Kidney epithelial cell (primary cell): ENCODE measurements around the gene NPC2. TPM values are rescaled to one million over a fixed set of nuclear protein-coding genes. Genes with fewer than 3 reads are reported as not detected.
A peak's percentile ranks its signal among the peaks of the same experiment; 100 is the strongest.
"Not testable (repeated sequence)": the region's sequence is repeated elsewhere in the genome, so short reads cannot be mapped to it uniquely, and the experiment has no call there.

Experiments used
- DNase-seq: peaks from one replicate; pipeline ENCODE4 v3.0.0-alpha.2; 2010; ENCODE audit warnings: low read depth
- H3K27me3 ChIP-seq: 2 replicates; pipeline ENCODE4 v1.6.0; 2011; ENCODE audit warnings: low read length; ENCODE audit not compliant: control insufficient read depth, insufficient read depth
- H3K36me3 ChIP-seq: 2 replicates; pipeline ENCODE4 v1.5.1; 2011; ENCODE audit warnings: low read length; ENCODE audit not compliant: control insufficient read depth, insufficient read depth
- H3K4me3 ChIP-seq: 2 replicates; pipeline ENCODE4 v1.5.1; 2011; ENCODE audit warnings: low read depth, mild to moderate bottlenecking, control low read depth, low read length
- total RNA-seq: library from RNA; depleted of rRNA; stranded (reverse); fragments of >200 nt; gene quantifications from 2 replicates; pipeline ENCODE4 v1.2.3, GENCODE V29; 2015
- TF ChIP-seq, protein P1 (sequence below): IDR thresholded peaks from 2 replicates; pipeline ENCODE4 v1.5.1; 2011; ENCODE audit warnings: mild to moderate bottlenecking, moderate library complexity, low read length, control low read depth, inconsistent platforms; ENCODE audit not compliant: insufficient read depth, poor library complexity, severe bottlenecking

Gene NPC2
- 349 and 415 TPM in 2 replicates for total RNA-seq

DNA sequence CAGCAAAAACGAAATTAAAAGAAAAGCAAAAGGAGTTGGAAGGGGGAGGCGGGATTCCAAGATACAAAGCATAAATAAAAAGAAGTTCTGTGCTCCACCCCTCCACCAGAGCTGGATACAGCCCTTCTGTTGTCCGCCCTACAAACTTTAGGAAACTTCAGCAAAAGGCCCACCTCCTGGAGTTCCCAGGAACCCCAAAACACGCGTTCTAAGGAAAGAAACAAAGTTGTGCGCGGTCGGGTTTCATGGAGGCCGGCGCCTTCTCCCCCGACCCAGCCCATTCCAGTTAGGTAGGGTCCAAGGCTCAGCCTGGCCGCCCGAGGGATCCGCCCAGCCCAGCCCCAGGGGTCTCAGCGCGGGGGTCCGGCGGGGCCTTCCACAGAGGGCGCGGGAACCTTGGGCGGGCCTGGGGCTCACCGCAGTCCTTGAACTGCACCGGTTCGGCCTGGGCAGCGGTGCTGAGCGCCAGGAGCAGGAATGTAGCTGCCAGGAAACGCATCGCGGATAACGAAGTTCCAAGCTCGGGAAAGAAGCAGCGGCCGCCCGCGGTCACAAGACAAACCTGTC, at the start of gene NPC2:
Gene NPC2 (minus strand): TSS at position 530 of the 567 bp plus-strand sequence. CDS start 31 bp downstream, at position 499.
- Histone ChIP-seq H3K4me3 (peak within 1 kb of the TSS; percentile 100), H3K27me3 (no peaks in the 10 kb centered on the region), H3K36me3 (no peaks in the 10 kb centered on the region)
- TF ChIP-seq, protein P1, sequence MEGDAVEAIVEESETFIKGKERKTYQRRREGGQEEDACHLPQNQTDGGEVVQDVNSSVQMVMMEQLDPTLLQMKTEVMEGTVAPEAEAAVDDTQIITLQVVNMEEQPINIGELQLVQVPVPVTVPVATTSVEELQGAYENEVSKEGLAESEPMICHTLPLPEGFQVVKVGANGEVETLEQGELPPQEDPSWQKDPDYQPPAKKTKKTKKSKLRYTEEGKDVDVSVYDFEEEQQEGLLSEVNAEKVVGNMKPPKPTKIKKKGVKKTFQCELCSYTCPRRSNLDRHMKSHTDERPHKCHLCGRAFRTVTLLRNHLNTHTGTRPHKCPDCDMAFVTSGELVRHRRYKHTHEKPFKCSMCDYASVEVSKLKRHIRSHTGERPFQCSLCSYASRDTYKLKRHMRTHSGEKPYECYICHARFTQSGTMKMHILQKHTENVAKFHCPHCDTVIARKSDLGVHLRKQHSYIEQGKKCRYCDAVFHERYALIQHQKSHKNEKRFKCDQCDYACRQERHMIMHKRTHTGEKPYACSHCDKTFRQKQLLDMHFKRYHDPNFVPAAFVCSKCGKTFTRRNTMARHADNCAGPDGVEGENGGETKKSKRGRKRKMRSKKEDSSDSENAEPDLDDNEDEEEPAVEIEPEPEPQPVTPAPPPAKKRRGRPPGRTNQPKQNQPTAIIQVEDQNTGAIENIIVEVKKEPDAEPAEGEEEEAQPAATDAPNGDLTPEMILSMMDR, result no peak
- DNase-seq, result no peak

DNA sequence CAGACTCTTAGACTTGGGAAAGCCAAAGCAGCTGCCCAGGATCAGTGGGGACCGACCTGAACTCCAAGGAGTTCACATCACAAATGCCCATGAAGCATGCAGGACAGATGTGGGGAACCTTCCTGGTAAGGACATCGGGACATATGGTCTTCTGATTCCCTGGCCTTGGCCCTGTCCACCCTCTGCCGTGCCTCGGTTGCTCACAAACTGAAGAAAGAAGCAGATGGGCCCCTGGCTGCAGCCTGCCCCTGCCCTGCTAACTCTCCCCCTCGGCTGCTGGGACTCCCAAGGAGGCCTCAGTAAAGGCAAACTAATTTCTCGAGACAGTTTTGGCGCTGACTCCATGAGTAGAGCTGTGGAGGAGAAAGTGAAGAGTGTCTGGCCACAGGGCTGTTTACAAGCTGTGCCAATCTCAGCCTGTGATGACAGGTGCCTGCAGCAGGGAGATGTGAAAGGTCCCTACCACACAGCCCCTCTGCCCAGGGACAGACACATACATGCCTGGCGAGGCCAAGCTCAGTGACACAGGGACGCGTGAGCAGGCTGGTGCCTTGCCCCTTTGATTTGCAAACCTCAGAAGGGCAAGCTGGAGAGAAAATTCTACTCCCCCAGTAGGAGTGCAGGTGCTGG, 49.1 kb upstream of the NPC2 start:
- no peaks in the 10 kb centered on the region for H3K27me3 ChIP-seq

DNA sequence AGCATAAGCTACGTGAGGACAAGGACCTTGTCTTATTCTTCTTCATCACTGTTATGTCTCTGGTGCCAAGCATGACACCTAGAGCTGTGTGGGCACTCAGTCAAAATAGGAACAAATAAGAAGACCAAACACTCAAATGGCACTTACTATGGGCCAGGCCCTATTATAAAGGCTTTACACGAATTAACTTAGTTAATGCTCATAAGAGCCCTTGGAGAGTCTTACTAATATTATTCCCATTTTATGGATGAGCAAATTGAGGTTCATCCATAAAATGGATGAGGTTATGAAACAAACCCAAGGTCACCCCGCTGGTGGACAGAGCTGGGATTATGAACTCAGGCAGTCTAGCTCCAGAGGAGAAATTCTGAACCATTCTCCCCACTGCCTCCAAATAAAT, 48.1 kb upstream of the NPC2 start:
- Histone ChIP-seq H3K36me3 (no peaks in the 10 kb centered on the region), H3K27me3 (no peaks in the 10 kb centered on the region), H3K4me3 (no peak overlapping the region)
- DNase-seq, result no peak
- TF ChIP-seq, protein P1, result no peak

More for the DNA sequence above, 49.1 kb upstream of the NPC2 start:
- Histone ChIP-seq H3K36me3 (no peaks in the 10 kb centered on the region), H3K4me3 (no peak overlapping the region)
- DNase-seq, result no peak
- TF ChIP-seq, protein P1, result no peak

DNA sequence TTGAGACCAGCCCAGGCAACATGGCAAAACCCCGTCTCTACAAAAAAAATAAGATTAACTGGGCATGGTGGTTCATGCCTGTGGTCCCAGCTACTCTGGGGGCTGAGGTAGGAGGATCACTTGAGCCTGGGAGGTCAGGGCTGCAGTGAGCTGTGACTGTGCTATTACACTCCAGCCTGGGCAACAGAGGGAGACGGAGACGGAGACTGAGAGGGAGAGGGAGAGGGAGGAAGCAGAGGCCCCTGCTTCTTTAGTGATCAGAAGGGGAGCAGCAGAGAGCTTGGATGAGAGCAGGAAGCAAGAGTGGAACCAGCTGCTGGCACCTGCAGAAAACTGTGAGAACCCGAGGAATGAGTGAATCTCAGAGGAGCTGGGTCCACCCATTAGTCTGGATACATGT, 46.4 kb upstream of the NPC2 start:
- TF ChIP-seq, protein P1, result no peak
- Histone ChIP-seq H3K27me3 (no peaks in the 10 kb centered on the region), H3K36me3 (no peaks in the 10 kb centered on the region), H3K4me3 (no peak overlapping the region)
- DNase-seq, result no peak

DNA sequence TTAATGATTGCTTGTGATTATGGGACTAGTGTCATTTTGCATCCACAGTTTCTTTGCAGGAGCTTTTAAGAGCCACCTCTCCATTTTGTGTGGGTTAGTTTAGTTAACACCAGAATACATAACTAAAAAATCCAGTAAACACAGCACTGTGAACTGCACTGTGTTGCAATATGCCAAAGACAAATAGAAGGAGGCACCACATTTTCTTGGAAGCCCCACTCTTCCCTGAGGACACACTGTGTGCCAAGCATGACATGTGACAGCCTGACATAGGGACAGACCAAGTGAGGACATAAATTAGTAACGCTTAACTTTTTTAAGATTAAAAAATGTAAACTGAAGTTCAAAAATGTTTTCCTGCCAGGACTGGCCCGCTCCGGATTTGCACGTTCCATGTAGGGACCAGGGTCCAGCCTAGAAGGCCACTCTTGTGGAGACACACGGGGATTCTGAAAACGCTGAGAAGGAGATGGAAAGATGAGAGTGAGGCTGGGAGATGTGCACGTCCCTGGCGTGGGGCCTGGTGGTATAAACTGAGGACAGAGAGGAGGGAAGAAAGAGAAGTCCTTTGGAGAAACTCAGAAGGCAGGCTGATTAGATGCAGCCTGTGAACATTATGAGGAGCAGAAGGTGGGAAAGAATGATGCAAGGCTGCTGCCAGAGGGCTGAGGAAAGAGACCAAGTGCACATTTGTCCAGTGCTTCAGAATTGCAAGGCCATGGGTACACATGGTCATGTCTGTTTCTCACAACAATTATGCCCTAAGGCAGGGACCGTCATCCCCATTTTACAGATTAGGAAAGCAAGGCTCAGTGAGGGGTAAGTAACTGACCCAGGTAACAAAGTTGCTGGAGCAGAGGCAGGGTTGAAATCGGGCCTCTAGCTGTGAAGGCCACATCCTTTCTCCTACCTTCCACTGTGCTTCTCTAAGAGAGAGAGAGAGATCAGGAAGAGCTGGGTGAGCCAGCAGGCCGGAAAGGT, 45.6 kb upstream of the NPC2 start:
- no peaks in the 10 kb centered on the region for H3K36me3 ChIP-seq
- TF ChIP-seq, protein P1, result no peak
- no peak overlapping the region for H3K4me3 ChIP-seq
- H3K27me3 ChIP-seq, result no peaks in the 10 kb centered on the region
- no peak for DNase-seq

DNA sequence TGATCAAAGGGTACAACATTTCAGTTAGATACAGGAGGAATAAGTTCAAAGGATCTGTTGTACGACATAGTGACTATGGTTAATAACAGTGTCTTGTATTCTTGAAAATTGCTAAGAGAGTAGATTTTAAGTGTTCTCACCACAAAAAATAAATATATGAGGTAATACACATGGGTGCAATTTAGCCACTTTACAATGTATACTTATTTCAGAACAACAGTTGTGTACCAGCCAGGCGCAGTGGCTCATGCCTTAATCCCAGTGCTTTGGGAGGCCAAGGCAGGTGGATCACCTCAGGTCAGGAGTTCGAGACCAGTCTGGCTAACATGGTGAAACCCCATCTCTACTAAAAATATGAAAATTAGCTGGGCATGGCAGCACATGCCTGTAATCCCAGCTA, 43.2 kb upstream of the NPC2 start:
- not testable (repeated sequence) for DNase-seq, H3K36me3 ChIP-seq, H3K27me3 ChIP-seq, H3K4me3 ChIP-seq
